Tibial nerve (tissue), 3 donors: Measurements from ENCODE around the gene MRPL16.

Experiments used
- POLR2A ChIP-seq, 2 donors: fragments of 450-650 bp; IDR thresholded peaks; one replicate each; pipeline ENCODE4 v1.6.1; 2017; ENCODE audit warnings: antibody characterized with exemption in 2 of 2, mild to moderate bottlenecking in 2 of 2, moderate library complexity in 2 of 2
- TF ChIP-seq, protein P1 (sequence below), 5 experiments: fragments of 200-600 bp in 3 of 5; fragments of 450-650 bp in 2 of 5; sonication (generic) in 3 of 5; IDR thresholded peaks; one replicate each; pipeline ENCODE4 v1.5.1; 2016 to 2019; ENCODE audit warnings: antibody characterized with exemption in 5 of 5, mild to moderate bottlenecking in 3 of 5, moderate library complexity in 2 of 5

- no peak for TF ChIP-seq POLR2A (IDR thresholded peaks at IDR 0.05)
- TF ChIP-seq, protein P1, sequence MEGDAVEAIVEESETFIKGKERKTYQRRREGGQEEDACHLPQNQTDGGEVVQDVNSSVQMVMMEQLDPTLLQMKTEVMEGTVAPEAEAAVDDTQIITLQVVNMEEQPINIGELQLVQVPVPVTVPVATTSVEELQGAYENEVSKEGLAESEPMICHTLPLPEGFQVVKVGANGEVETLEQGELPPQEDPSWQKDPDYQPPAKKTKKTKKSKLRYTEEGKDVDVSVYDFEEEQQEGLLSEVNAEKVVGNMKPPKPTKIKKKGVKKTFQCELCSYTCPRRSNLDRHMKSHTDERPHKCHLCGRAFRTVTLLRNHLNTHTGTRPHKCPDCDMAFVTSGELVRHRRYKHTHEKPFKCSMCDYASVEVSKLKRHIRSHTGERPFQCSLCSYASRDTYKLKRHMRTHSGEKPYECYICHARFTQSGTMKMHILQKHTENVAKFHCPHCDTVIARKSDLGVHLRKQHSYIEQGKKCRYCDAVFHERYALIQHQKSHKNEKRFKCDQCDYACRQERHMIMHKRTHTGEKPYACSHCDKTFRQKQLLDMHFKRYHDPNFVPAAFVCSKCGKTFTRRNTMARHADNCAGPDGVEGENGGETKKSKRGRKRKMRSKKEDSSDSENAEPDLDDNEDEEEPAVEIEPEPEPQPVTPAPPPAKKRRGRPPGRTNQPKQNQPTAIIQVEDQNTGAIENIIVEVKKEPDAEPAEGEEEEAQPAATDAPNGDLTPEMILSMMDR (IDR thresholded peaks at IDR 0.05), result no peak
Observed at GRCh38 chr11:59791639-59792038, 18.9 kb downstream of the MRPL16 start.
